ENCODE data around the gene GTF2A1L. TPM values are rescaled to one million over a fixed set of nuclear protein-coding genes. Genes with fewer than 3 reads are reported as not detected.

The GTF2A1L gene
- total and polyA plus RNA-seq, 10 donors: 0.06 to 4.7 (median 0.94) TPM; not detected in 1

- TF ChIP-seq POLR2AphosphoS5 (IDR thresholded peaks at IDR 0.05) (no peak), POLR2A (IDR thresholded peaks at IDR 0.05) (no peak)
- 75 to 93% (median 84%) methylated on average over 4 of the region's 4 CpGs for WGBS, 5 donors
- no peak for DNase-seq
- intact Hi-C loops (cut with DNase I; ENCODE audit: low total_unique reads): no loop called here
- H3K4me3 ChIP-seq: no peak overlapping the region
- no peaks in the 10 kb centered on the region for H3K4me1 ChIP-seq
- no peak overlapping the region for H3K27ac ChIP-seq
- no peaks in the 10 kb centered on the region for H3K9me3 ChIP-seq
- no peaks in the 10 kb centered on the region for H3K27me3 ChIP-seq (replicated peaks in 1 of 7)
- H3K36me3 ChIP-seq: no peaks in the 10 kb centered on the region
These were observed 55.9 kb downstream of the GTF2A1L start for GRCh38 chr2:48673581-48673980.

- Histone ChIP-seq H3K27ac (no peak overlapping the region), H3K4me1 (no peaks in the 10 kb centered on the region), H3K27me3 (replicated peaks in 1 of 7) (no peaks in the 10 kb centered on the region), H3K9me3 (no peaks in the 10 kb centered on the region), H3K4me3 (no peak overlapping the region), H3K36me3 (no peaks in the 10 kb centered on the region)
- WGBS, 5 donors: 86 to 94% (median 89%) methylated on average over 2 of the region's 2 CpGs
- TF ChIP-seq POLR2AphosphoS5 (IDR thresholded peaks at IDR 0.05): no peak
- no peak for TF ChIP-seq POLR2A (IDR thresholded peaks at IDR 0.05)
- TF ChIP-seq CTCF (IDR thresholded peaks at IDR 0.05 in 8 of 11, conservative IDR thresholded peaks at IDR 0.05 in 3 of 11): no peak
- DNase-seq: no peak
- intact Hi-C loops (cut with DNase I; ENCODE audit: low total_unique reads): no loop called here
These were observed 57.3 kb downstream of the GTF2A1L start for GRCh38 chr2:48674933-48675332.

GRCh38 chr2:48677450-48677849, 59.8 kb downstream of the GTF2A1L start:
- Histone ChIP-seq H3K9me3 (no peaks in the 10 kb centered on the region), H3K36me3 (no peaks in the 10 kb centered on the region), H3K4me3 (no peak overlapping the region), H3K27ac (no peak overlapping the region), H3K27me3 (replicated peaks in 1 of 7) (no peaks in the 10 kb centered on the region), H3K4me1 (no peaks in the 10 kb centered on the region)
- intact Hi-C loops (cut with DNase I; ENCODE audit: low total_unique reads): no loop called here
- no peak for TF ChIP-seq POLR2AphosphoS5 (IDR thresholded peaks at IDR 0.05)
- TF ChIP-seq POLR2A (IDR thresholded peaks at IDR 0.05): no peak
- no peak for TF ChIP-seq CTCF (IDR thresholded peaks at IDR 0.05 in 8 of 11, conservative IDR thresholded peaks at IDR 0.05 in 3 of 11)
- no peak for DNase-seq
- WGBS, 5 donors: 18 to 44% (median 35%) methylated on average over 2 of the region's 2 CpGs

GRCh38 chr2:48685126-48685525, 67.5 kb downstream of the GTF2A1L start:
- DNase-seq: no peak
- WGBS, 5 donors: 92 to 100% (median 94%) methylated on average over 1 of the region's 1 CpG
- Histone ChIP-seq H3K4me3 (no peak overlapping the region), H3K27me3 (replicated peaks in 1 of 7) (no peaks in the 10 kb centered on the region), H3K4me1 (no peaks in the 10 kb centered on the region), H3K36me3 (no peaks in the 10 kb centered on the region), H3K9me3 (no peaks in the 10 kb centered on the region), H3K27ac (no peak overlapping the region)
- TF ChIP-seq POLR2AphosphoS5 (IDR thresholded peaks at IDR 0.05): no peak
- no peak for TF ChIP-seq POLR2A (IDR thresholded peaks at IDR 0.05)
- no peak for TF ChIP-seq CTCF (IDR thresholded peaks at IDR 0.05 in 8 of 11, conservative IDR thresholded peaks at IDR 0.05 in 3 of 11)
- intact Hi-C loops (cut with DNase I; ENCODE audit: low total_unique reads): no loop called here
